Subcutaneous preadipocyte (primary cell): ENCODE results near the gene TP53TG3F. TPM values are rescaled to one million over a fixed set of nuclear protein-coding genes. Genes with fewer than 3 reads are reported as not detected.

Experiments
- small RNA-seq: library from RNA; depleted of rRNA; stranded (forward); fragments of <200 nt; gene quantifications from one replicate; pipeline ENCODE3, GENCODE V24; 2012
- total RNA-seq: library from RNA; depleted of rRNA; stranded (reverse); fragments of >200 nt; gene quantifications from 2 replicates; pipeline ENCODE4 v1.2.3, GENCODE V29; 2012

Gene TP53TG3F
- not detected in 2 replicates for total RNA-seq

GRCh38 chr16:33459312-33459711 is at the start of gene TP53TG3F:
TSS of gene TP53TG3F (plus strand) at chr16:33459612. CDS start at chr16:33459680, 68 bp downstream.

Small RNAs within 50 kb of the gene (small RNA-seq; reads per million reads assigned to genes)
- not detected for gene AC136944.5
- gene AC136944.6: not detected

Other genes starting within 250 kb of the TP53TG3F start
- not detected in 2 replicates for gene TP53TG3E, start 155.3 kb upstream of the TP53TG3F start, total RNA-seq
- not detected in 2 replicates for gene TP53TG3B, start 98.8 kb upstream of the TP53TG3F start, total RNA-seq